ENCODE data around the gene KRT77. TPM values are rescaled to one million over a fixed set of nuclear protein-coding genes. Genes with fewer than 3 reads are reported as not detected.
"Not testable (repeated sequence)": the region's sequence is repeated elsewhere in the genome, so short reads cannot be mapped to it uniquely, and the experiment has no call there.

KRT77 gene
- total RNA-seq, 3 donors from 2014 or later: not detected

DNA sequence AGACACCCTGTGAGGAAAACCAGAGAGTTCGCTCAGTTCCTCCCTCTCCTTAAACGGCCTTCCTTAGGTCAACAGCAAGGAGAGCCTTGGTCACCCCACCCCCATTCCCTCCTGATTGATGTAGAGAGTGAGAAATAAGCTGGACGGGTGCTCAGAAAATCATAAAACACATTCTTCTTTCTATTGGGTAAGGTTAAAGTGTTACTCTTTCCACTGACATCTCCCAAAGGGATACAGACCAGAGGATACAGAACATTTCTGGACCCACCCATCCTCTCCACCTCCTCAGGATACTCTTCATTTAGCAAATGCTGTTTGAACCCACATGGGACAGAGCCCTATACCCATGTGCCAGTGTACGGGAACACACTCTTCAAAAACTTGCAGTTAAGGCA is 11.6 kb upstream of the KRT77 start:
- Histone ChIP-seq H3K9me3 (no peaks in the 10 kb centered on the region), H3K4me3 (no peak overlapping the region), H3K36me3 (ENCODE audit: low read depth) (no peaks in the 10 kb centered on the region), H3K4me1 (ENCODE audit: low read depth) (no peaks in the 10 kb centered on the region)
- TF ChIP-seq CTCF (IDR thresholded peaks at IDR 0.05): no peak
- no peak for ATAC-seq
- intact Hi-C loops (cut with DNase I, micrococcal nuclease): no loop called here
- DNase-seq: no peak

DNA sequence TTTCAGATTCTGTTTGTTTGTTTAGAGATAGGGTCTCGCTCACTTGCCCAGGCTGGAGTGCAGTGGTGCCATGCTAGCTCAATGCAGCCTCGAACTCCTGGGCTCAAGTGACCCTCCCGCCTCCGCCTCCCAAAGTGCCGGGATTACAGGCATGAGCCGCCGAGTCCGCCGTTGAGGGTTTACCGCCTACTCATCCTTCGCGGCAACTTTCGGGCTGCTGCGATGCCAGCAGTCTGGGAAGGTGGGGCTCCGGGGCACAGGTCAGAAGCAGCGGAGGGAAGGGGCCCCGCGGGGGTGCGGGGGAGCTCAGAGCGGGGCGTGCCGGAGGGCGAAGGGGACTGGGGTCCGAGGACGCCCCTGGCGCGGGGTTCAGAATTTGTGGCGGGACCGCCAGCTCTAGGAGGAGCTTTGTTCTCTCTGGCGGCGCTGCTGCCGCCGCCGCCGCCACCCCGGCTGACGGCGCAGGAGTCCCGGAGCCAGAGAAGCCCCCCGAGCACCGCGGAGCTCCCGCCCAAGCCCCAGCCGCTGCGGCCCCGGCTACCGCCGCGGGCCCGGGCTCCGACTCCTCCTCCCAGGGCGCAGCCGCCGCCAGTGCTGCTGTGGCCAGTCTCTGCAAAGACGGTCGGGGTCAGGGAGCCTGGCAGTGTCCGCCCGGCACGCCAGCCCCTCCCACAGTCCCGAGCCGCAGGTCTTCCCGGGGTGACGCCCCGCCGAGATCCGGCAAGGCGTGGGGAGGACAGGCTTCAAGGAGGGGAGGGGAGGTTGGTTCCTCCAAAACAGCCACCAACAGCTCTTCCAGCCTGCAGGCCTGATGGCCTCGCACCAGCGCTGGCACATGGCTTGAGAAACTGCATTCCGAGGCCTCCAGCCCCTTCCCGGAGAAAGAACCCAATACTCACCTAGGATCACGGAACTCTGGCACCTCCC is 10.9 kb upstream of the KRT77 start:
- Histone ChIP-seq H3K36me3 (ENCODE audit: low read depth) (no peaks in the 10 kb centered on the region), H3K4me1 (ENCODE audit: low read depth) (no peaks in the 10 kb centered on the region), H3K4me3 (no peak overlapping the region), H3K9me3 (no peaks in the 10 kb centered on the region)
- intact Hi-C loops (cut with DNase I, micrococcal nuclease): no loop called here
- ATAC-seq (peak; percentile 17), DNase-seq (no peak)
- TF ChIP-seq CTCF (IDR thresholded peaks at IDR 0.05): no peak

GRCh38 chr12:52712122-52712521 is 8.8 kb upstream of the KRT77 start:
- DNase-seq; H3K4me3 ChIP-seq; H3K36me3 ChIP-seq (ENCODE audit: low read depth); intact Hi-C loops (cut with DNase I, micrococcal nuclease); ATAC-seq; H3K9me3 ChIP-seq; H3K4me1 ChIP-seq (ENCODE audit: low read depth): not testable (repeated sequence)

GRCh38 chr12:52710730-52711129 is 7.4 kb upstream of the KRT77 start:
- DNase-seq (no peak), ATAC-seq (no peak)
- no peak for TF ChIP-seq CTCF (IDR thresholded peaks at IDR 0.05)
- H3K4me3 ChIP-seq: no peak overlapping the region
- H3K9me3 ChIP-seq: no peaks in the 10 kb centered on the region
- intact Hi-C loops (cut with DNase I, micrococcal nuclease): no loop called here
- H3K36me3 ChIP-seq (ENCODE audit: low read depth): no peaks in the 10 kb centered on the region
- H3K4me1 ChIP-seq (ENCODE audit: low read depth): no peaks in the 10 kb centered on the region

- H3K9me3 ChIP-seq: no peaks in the 10 kb centered on the region
- no peak overlapping the region for H3K4me3 ChIP-seq
- H3K4me1 ChIP-seq (ENCODE audit: low read depth): no peaks in the 10 kb centered on the region
- intact Hi-C loops (cut with DNase I, micrococcal nuclease): no loop called here
- DNase-seq (no peak), ATAC-seq (no peak)
- no peak for TF ChIP-seq CTCF (IDR thresholded peaks at IDR 0.05)
- no peaks in the 10 kb centered on the region for H3K36me3 ChIP-seq (ENCODE audit: low read depth)
These were observed 4.7 kb upstream of the KRT77 start for GRCh38 chr12:52708010-52708409.

DNA sequence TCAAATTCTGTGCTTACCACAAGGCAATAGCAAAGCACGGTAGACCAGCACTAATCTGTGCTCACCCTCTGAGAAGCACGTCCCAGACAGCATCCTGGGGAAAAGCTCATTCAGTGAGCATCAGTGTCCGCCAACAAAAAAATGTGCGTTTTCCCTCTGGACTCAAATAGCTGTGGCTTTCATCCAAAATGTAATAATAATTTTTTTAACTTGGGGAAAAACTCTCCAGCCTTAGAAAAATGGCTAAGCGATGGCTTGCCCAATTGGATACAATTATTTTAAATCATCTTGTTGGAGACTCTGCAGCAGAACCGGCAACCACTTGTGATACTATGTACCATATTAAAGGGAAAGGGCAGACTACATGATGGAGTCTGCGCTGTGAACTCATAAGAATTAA is 1.1 kb upstream of the KRT77 start:
- H3K36me3 ChIP-seq (ENCODE audit: low read depth): no peaks in the 10 kb centered on the region
- intact Hi-C loops (cut with DNase I, micrococcal nuclease): no loop called here
- ATAC-seq (no peak), DNase-seq (no peak)
- no peaks in the 10 kb centered on the region for H3K9me3 ChIP-seq
- no peaks in the 10 kb centered on the region for H3K4me1 ChIP-seq (ENCODE audit: low read depth)
- H3K4me3 ChIP-seq: no peak overlapping the region
- TF ChIP-seq CTCF (IDR thresholded peaks at IDR 0.05): no peak

Measured in mucosa of descending colon (tissue), 3 donors.